Measurements from ENCODE around the gene MYO16.
"Not testable (repeated sequence)": the region's sequence is repeated elsewhere in the genome, so short reads cannot be mapped to it uniquely, and the experiment has no call there.

MYO16 gene

GRCh38 chr13:108895220-108895704 is 265.9 kb downstream of the MYO16 start:
- no peak for DNase-seq (ENCODE audit: low read depth)

GRCh38 chr13:108897955-108898354 is 268.5 kb downstream of the MYO16 start:
- DNase-seq (ENCODE audit: low read depth), result no peak

- no peak for DNase-seq (ENCODE audit: low read depth)
Measured at GRCh38 chr13:108902405-108903155, 273.2 kb downstream of the MYO16 start.

- DNase-seq (ENCODE audit: low read depth), result no peak
Measured at GRCh38 chr13:108903613-108904012, 274.2 kb downstream of the MYO16 start.

- DNase-seq (ENCODE audit: low read depth), result no peak
Measured at GRCh38 chr13:108911807-108912206, 282.4 kb downstream of the MYO16 start.

GRCh38 chr13:108913731-108914130 is 284.3 kb downstream of the MYO16 start:
- not testable (repeated sequence) for DNase-seq (ENCODE audit: low read depth)

GRCh38 chr13:108915095-108915633 is 285.8 kb downstream of the MYO16 start:
- no peak for DNase-seq (ENCODE audit: low read depth)

GRCh38 chr13:108915634-108916512 is 286.5 kb downstream of the MYO16 start:
- DNase-seq (ENCODE audit: low read depth), result peak; percentile 36

GRCh38 chr13:108917581-108917980 is 288.2 kb downstream of the MYO16 start:
- no peak for DNase-seq (ENCODE audit: low read depth)

GRCh38 chr13:108919036-108919907 is 289.9 kb downstream of the MYO16 start:
- no peak for DNase-seq (ENCODE audit: low read depth)

- DNase-seq (ENCODE audit: low read depth), result no peak
Measured at GRCh38 chr13:108920137-108920536, 290.7 kb downstream of the MYO16 start.

GRCh38 chr13:108921238-108921637 is 291.8 kb downstream of the MYO16 start:
- no peak for DNase-seq (ENCODE audit: low read depth)

GRCh38 chr13:108922108-108922507 is 292.7 kb downstream of the MYO16 start:
- no peak for DNase-seq (ENCODE audit: low read depth)

GRCh38 chr13:108923386-108924047 is 294.1 kb downstream of the MYO16 start:
- DNase-seq (ENCODE audit: low read depth), result no peak

GRCh38 chr13:108924134-108924533 is 294.7 kb downstream of the MYO16 start:
- DNase-seq (ENCODE audit: low read depth), result no peak

- no peak for DNase-seq (ENCODE audit: low read depth)
Measured at GRCh38 chr13:108924541-108924940, 295.1 kb downstream of the MYO16 start.

- DNase-seq (ENCODE audit: low read depth), result no peak
Measured at GRCh38 chr13:108925070-108925469, 295.7 kb downstream of the MYO16 start.

GRCh38 chr13:108926862-108927261 is 297.5 kb downstream of the MYO16 start:
- DNase-seq (ENCODE audit: low read depth), result no peak

- no peak for DNase-seq (ENCODE audit: low read depth)
Measured at GRCh38 chr13:108927615-108928014, 298.2 kb downstream of the MYO16 start.

- DNase-seq (ENCODE audit: low read depth), result no peak
Measured at GRCh38 chr13:108929532-108930206, 300.3 kb downstream of the MYO16 start.

- DNase-seq (ENCODE audit: low read depth), result no peak
Measured at GRCh38 chr13:108932196-108932595, 302.8 kb downstream of the MYO16 start.
